Tibial artery (tissue), 4 donors: Measurements from ENCODE around the gene TTC7B.
A peak's percentile ranks its signal among the peaks of the same experiment; 100 is the strongest.

ENCODE experiments used
- DNase-seq, 2 donors: peaks; one replicate each; pipeline ENCODE4 v3.0.0-alpha.2; 2019
- H3K27ac ChIP-seq, 2 donors: fragments of 200-600 bp; sonication (generic) in 1 of 2; 1 replicate in 1 of 2; 2 replicates in 1 of 2; pipeline ENCODE4 v1.5.1; 2018 to 2019; ENCODE audit warnings: mild to moderate bottlenecking in 1 of 2
- H3K27me3 ChIP-seq, 2 donors: fragments of 200-600 bp; sonication (generic) in 1 of 2; one replicate each; pipeline versions ENCODE4 v1.5.1 to v1.6.0; 2016 to 2019
- H3K36me3 ChIP-seq, 3 donors: fragments of 200-600 bp; sonication (generic) in 2 of 3; one replicate each; pipeline ENCODE4 v1.5.1; 2016 to 2019; ENCODE audit warnings: mild to moderate bottlenecking in 2 of 3
- H3K4me1 ChIP-seq, 4 donors: fragments of 200-600 bp; sonication (generic) in 2 of 4; 1 replicate in 3 of 4; 2 replicates in 1 of 4; pipeline ENCODE4 v1.5.1; 2016 to 2019
- H3K4me3 ChIP-seq, 2 donors: fragments of 200-600 bp; sonication (generic) in 1 of 2; 1 replicate in 1 of 2; 2 replicates in 1 of 2; pipeline ENCODE4 v1.5.1; 2018 to 2019; ENCODE audit warnings: mild to moderate bottlenecking in 2 of 2
- H3K9me3 ChIP-seq, 3 donors: fragments of 200-600 bp; sonication (generic) in 1 of 3; one replicate each; pipeline ENCODE4 v1.5.1; 2016 to 2019
- CTCF ChIP-seq, 2 experiments: fragments of 200-600 bp in 1 of 2; fragments of 450-650 bp in 1 of 2; IDR thresholded peaks; one replicate each; pipeline ENCODE4 v1.5.1; 2017 to 2019; ENCODE audit warnings: antibody characterized with exemption in 2 of 2, mild to moderate bottlenecking in 1 of 2, moderate library complexity in 1 of 2
- intact Hi-C: fragments of 100-400 bp; cut with DNase I; formaldehyde crosslinking; loops from one replicate; pipeline ENCODE4 v1.15.0; 2023; ENCODE audit warnings: low total_unique reads

TTC7B gene

GRCh38 chr14:90777830-90778485 lies 38.3 kb downstream of the TTC7B start:
- H3K4me1 ChIP-seq = no peaks in the 10 kb centered on the region
- no peak for TF ChIP-seq CTCF (IDR thresholded peaks at IDR 0.05)
- peak in 1 of 2 donors; percentile 34 for DNase-seq
- peaks cover 0 to 91% (median 15%) of the 10 kb centered on the region in 3 donors for H3K36me3 ChIP-seq
- no peak overlapping the region for H3K4me3 ChIP-seq
- intact Hi-C loops = no loop called here
- no peaks in the 10 kb centered on the region for H3K27me3 ChIP-seq
- H3K27ac ChIP-seq = no peak overlapping the region
- no peaks in the 10 kb centered on the region for H3K9me3 ChIP-seq

- intact Hi-C loops = no loop called here
- Histone ChIP-seq H3K36me3 (peaks cover 0 to 91% (median 17%) of the 10 kb centered on the region in 3 donors), H3K4me1 (no peaks in the 10 kb centered on the region), H3K27me3 (no peaks in the 10 kb centered on the region), H3K27ac (no peak overlapping the region), H3K4me3 (no peak overlapping the region), H3K9me3 (no peaks in the 10 kb centered on the region)
- no peak for TF ChIP-seq CTCF (IDR thresholded peaks at IDR 0.05)
- peak in 1 of 2 donors; percentile 33 for DNase-seq
Observed at GRCh38 chr14:90777358-90777757, 38.9 kb downstream of the TTC7B start.

GRCh38 chr14:90775441-90775840 lies 40.8 kb downstream of the TTC7B start:
- DNase-seq = no peak
- no peak overlapping the region for H3K27ac ChIP-seq
- no peaks in the 10 kb centered on the region for H3K27me3 ChIP-seq
- intact Hi-C loops = no loop called here
- H3K9me3 ChIP-seq = no peaks in the 10 kb centered on the region
- H3K4me1 ChIP-seq = no peaks in the 10 kb centered on the region
- no peak overlapping the region for H3K4me3 ChIP-seq
- H3K36me3 ChIP-seq = peaks cover 6 to 85% (median 25%) of the 10 kb centered on the region in 3 donors
- no peak for TF ChIP-seq CTCF (IDR thresholded peaks at IDR 0.05)

GRCh38 chr14:90774316-90774715 lies 41.9 kb downstream of the TTC7B start:
- intact Hi-C loops = no loop called here
- no peak for DNase-seq
- Histone ChIP-seq H3K27ac (no peak overlapping the region), H3K27me3 (no peaks in the 10 kb centered on the region), H3K9me3 (no peaks in the 10 kb centered on the region), H3K4me1 (no peaks in the 10 kb centered on the region), H3K4me3 (no peak overlapping the region), H3K36me3 (peaks cover 12 to 86% (median 33%) of the 10 kb centered on the region in 3 donors)
- TF ChIP-seq CTCF (IDR thresholded peaks at IDR 0.05) = no peak

GRCh38 chr14:90773705-90774104 lies 42.5 kb downstream of the TTC7B start:
- Histone ChIP-seq H3K36me3 (peaks cover 16 to 86% (median 36%) of the 10 kb centered on the region in 3 donors), H3K27me3 (no peaks in the 10 kb centered on the region), H3K9me3 (no peaks in the 10 kb centered on the region), H3K4me1 (no peaks in the 10 kb centered on the region), H3K4me3 (no peak overlapping the region), H3K27ac (no peak overlapping the region)
- intact Hi-C loops = no loop called here
- no peak for TF ChIP-seq CTCF (IDR thresholded peaks at IDR 0.05)
- no peak for DNase-seq

- Histone ChIP-seq H3K27me3 (no peaks in the 10 kb centered on the region), H3K4me3 (no peak overlapping the region), H3K36me3 (peaks cover 22 to 86% (median 42%) of the 10 kb centered on the region in 3 donors), H3K9me3 (peaks cover 0 to 4% (median 0%) of the 10 kb centered on the region in 3 donors), H3K27ac (no peak overlapping the region), H3K4me1 (no peaks in the 10 kb centered on the region)
- no peak for DNase-seq
- TF ChIP-seq CTCF (IDR thresholded peaks at IDR 0.05) = no peak
- intact Hi-C loops = no loop called here
Observed at GRCh38 chr14:90773196-90773486, 43.1 kb downstream of the TTC7B start.
